SKM-1 (cell line): ENCODE results near the gene RNF10.
"Not testable (repeated sequence)": the region's sequence is repeated elsewhere in the genome, so short reads cannot be mapped to it uniquely, and the experiment has no call there.

Source experiments
- DNase-seq: peaks from one replicate; lab custom pipeline; 2025; ENCODE audit not compliant: unreplicated experiment; lab: John Stamatoyannopoulos, UW

The RNF10 gene

GRCh38 chr12:120522568-120522967 lies 11.6 kb upstream of the RNF10 start:
- DNase-seq, result no peak

GRCh38 chr12:120528861-120529525 lies 5.2 kb upstream of the RNF10 start, which contains the start of gene COQ5:
Gene COQ5 (minus strand): TSS chr12:120529158. CDS start chr12:120529141, 17 bp downstream.
- DNase-seq, result no peak

- DNase-seq, result no peak
Measured at GRCh38 chr12:120529641-120530417, 4.3 kb upstream of the RNF10 start.

GRCh38 chr12:120530418-120530761 lies 3.8 kb upstream of the RNF10 start:
- not testable (repeated sequence) for DNase-seq

GRCh38 chr12:120532701-120533238 lies 1.4 kb upstream of the RNF10 start:
- DNase-seq, result no peak

- no peak for DNase-seq
Measured at GRCh38 chr12:120534703-120535655, 823 bp downstream of the RNF10 start.

GRCh38 chr12:120536064-120536791 lies 2.1 kb downstream of the RNF10 start:
- DNase-seq, result no peak

GRCh38 chr12:120537856-120538220 lies 3.7 kb downstream of the RNF10 start:
- DNase-seq, result no peak

- DNase-seq, result no peak
Measured at GRCh38 chr12:120538281-120539156, 4.4 kb downstream of the RNF10 start.

GRCh38 chr12:120539303-120539702 lies 5.1 kb downstream of the RNF10 start:
- DNase-seq, result no peak

GRCh38 chr12:120540445-120540844 lies 6.3 kb downstream of the RNF10 start:
- DNase-seq, result no peak

- no peak for DNase-seq
Measured at GRCh38 chr12:120542166-120542565, 8.0 kb downstream of the RNF10 start.

- no peak for DNase-seq
Measured at GRCh38 chr12:120544691-120545090, 10.5 kb downstream of the RNF10 start.

GRCh38 chr12:120546050-120546386 lies 11.9 kb downstream of the RNF10 start:
- DNase-seq, result no peak

GRCh38 chr12:120554678-120555077 lies 20.5 kb downstream of the RNF10 start:
- no peak for DNase-seq

- DNase-seq, result no peak
Measured at GRCh38 chr12:120557589-120557988, 23.4 kb downstream of the RNF10 start.

- DNase-seq, result no peak
Measured at GRCh38 chr12:120562906-120563305, 28.8 kb downstream of the RNF10 start.

- DNase-seq, result no peak
Measured at GRCh38 chr12:120563495-120563894, 29.3 kb downstream of the RNF10 start.

- DNase-seq, result no peak
Measured at GRCh38 chr12:120571299-120571698, 37.1 kb downstream of the RNF10 start.

GRCh38 chr12:120573560-120573959 lies 39.4 kb downstream of the RNF10 start:
- no peak for DNase-seq
